SK-N-MC (cell line): Measurements from ENCODE around the gene NKAIN2.

ENCODE experiments used
- EZH2 ChIP-seq: fragments of 200-600 bp; sonication (generic); IDR thresholded peaks from one replicate; pipeline ENCODE4 v1.6.1; 2017; ENCODE audit warnings: antibody characterized with exemption
- FOXP2 ChIP-seq: optimal IDR thresholded peaks from 2 replicates; pipeline ENCODE3; 2011; ENCODE audit warnings: mild to moderate bottlenecking, moderate library complexity; ENCODE audit not compliant: insufficient read depth; ENCODE audit errors: extremely low read length, control extremely low read depth
- POLR2AphosphoS5 ChIP-seq: IDR thresholded peaks from 2 replicates; pipeline ENCODE4 v1.6.1; 2012; ENCODE audit warnings: mild to moderate bottlenecking, low read depth, low read length, borderline replicate concordance

DNA sequence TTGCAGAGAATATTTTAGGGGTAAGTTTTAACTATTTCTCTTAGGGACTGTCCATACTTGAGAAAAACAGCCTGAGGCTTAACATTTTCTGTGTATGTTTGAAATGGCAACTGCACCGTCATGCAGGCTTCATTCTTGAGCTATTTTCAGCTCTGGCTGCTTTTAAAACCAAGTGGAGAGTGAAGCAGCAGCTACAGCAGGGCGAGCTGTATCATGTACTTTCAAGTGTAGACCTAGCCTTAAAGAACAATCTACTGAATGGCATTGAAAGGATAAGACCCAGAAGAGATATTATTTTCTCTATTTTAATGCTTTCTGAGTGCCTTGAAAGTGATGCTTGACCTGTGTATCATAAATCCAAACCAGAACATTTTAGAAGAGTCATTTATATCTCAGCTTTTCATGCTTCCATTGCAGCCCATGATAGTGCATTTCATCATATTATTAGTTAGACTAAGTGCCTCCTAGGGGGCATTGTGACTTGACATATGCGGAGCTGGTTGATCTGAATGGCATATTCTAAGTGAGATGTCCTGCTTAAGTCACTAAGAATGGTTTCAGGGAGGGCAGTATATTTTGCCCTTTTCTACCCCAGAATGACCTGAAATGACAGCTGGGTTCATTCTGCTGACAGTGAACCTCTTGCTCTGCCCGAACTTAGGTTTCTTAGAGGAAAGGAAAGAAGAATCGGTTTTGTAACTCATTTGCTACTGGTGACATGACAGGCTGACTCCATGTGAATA is 85.3 kb downstream of the NKAIN2 start:
- TF ChIP-seq EZH2 (no peak), POLR2AphosphoS5 (no peak), FOXP2 (no peak)
